ENCODE measurements around the gene KIAA0753.

GRCh38 chr17:6574687-6575595, 65.6 kb downstream of the KIAA0753 start:
- TF ChIP-seq CTCF (conservative IDR thresholded peaks at IDR 0.05; ENCODE audit: low read depth, low read length) (no peak), BHLHE40 (IDR thresholded peaks at IDR 0.05; ENCODE audit: low read depth, low read length) (peak; percentile 64), USF2 (IDR thresholded peaks at IDR 0.05; ENCODE audit: low read depth, low read length) (no peak), POLR2A (IDR thresholded peaks at IDR 0.05; ENCODE audit: low read depth, low read length) (no peak)
